ENCODE measurements around the gene VAV3.

The VAV3 gene

DNA sequence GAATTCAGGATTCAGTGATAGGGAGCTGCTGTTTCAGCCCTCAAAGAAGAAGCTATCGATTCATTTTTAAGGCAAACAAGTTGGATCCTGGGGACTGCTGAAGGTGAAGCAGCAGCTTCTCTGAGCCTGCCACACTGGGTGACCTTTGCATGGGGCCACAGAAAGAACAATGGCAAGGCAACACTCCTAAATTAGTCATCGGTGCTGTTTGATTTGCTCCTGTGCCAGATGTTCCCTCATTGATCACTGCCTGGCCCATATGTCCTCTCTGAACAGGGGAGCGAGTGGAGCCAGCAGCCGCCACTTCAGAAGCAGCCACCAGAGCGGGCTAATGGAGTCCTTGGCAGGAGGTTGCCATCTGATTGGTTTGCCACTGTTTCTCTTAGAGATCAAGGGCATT is 432.7 kb downstream of the VAV3 start:
- no peaks in the 10 kb centered on the region for H3K36me3 Mint-ChIP-seq (ENCODE audit: low read depth)
- no peak overlapping the region for H3K27ac Mint-ChIP-seq
- no peak overlapping the region for H3K4me3 Mint-ChIP-seq
- peaks cover 20% of the 10 kb centered on the region for H3K27me3 Mint-ChIP-seq
- no peaks in the 10 kb centered on the region for H3K9me3 Mint-ChIP-seq
- DNase-seq: no peak
- H3K4me1 Mint-ChIP-seq (ENCODE audit: low read depth): no peaks in the 10 kb centered on the region

DNA sequence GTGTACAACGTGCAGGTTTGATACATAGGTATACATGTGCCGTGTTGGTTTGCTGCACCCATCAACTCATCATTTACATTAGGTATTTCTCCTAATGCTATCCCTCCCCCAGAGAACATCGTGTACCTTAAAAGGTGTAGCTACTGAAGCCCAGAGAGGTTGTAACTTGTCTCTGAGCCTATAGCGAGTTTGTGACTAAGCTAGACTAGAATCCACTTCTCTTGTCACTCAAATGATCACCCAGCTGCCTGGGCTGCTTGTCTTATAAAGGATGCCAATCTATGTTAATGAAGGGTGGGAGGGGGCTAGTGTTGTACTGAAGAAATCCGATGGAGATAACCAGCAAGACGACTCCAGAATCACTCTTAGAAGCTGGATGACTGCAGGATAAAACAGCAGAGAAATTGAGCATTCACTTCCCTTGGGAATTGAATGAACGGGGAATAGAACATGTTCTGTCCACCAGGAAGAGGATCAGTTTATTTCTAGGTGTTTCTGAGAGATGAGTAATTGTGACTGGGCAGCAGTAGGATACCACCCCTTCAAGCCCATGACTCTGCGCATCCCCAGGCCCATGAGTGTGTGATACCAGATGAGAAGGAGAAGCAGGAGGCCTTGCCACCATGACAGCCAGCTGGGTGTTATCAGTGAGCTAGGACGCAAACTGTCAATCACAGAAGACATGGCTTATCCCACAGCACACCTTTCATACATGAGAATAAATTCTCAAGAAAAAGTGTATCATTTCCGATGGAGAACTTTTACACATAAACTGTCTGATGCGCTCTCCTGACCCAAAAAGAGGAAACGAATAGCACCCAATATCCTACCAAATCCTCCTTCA is 433.7 kb downstream of the VAV3 start:
- no peak overlapping the region for H3K27ac Mint-ChIP-seq
- peaks cover 20% of the 10 kb centered on the region for H3K27me3 Mint-ChIP-seq
- H3K4me1 Mint-ChIP-seq (ENCODE audit: low read depth): no peaks in the 10 kb centered on the region
- no peak overlapping the region for H3K4me3 Mint-ChIP-seq
- H3K36me3 Mint-ChIP-seq (ENCODE audit: low read depth): no peaks in the 10 kb centered on the region
- DNase-seq: no peak
- no peaks in the 10 kb centered on the region for H3K9me3 Mint-ChIP-seq

- Mint-ChIP-seq H3K9me3 (no peaks in the 10 kb centered on the region), H3K4me1 (ENCODE audit: low read depth) (no peaks in the 10 kb centered on the region), H3K4me3 (no peak overlapping the region), H3K27ac (no peak overlapping the region), H3K27me3 (peaks cover 20% of the 10 kb centered on the region), H3K36me3 (ENCODE audit: low read depth) (no peaks in the 10 kb centered on the region)
- no peak for DNase-seq
Measured at GRCh38 chr1:107530543-107530942, 434.4 kb downstream of the VAV3 start.

DNA sequence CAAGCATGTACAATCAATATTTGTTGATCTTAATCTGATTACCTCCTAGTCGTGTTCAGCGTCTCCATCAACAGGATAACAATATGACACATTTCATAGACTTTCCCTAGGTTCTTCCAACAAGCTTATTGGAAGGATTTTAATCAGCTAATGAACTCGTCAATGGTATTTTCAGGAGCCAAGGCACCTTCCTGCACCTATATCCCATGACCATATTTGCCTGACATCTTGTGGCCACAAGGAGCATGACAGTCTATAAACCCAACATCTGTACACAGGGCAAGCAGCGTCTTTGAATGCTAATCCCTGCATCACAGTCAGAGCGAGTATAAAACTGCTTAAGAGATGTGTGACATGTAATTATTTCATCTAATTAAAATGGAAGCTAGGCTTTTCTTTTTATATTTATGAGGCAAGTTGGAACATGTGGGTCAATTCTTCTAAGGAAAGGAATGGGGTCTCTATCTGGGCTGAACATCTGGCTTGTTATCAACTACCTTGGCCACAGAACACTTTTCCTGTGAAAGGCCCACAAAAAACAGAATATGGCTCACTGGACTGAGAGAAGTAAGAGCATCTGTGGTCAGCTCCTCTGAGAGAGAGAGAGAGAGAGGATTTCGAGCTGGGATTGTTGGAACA is 435.4 kb downstream of the VAV3 start:
- H3K4me1 Mint-ChIP-seq (ENCODE audit: low read depth): no peaks in the 10 kb centered on the region
- peaks cover 20% of the 10 kb centered on the region for H3K27me3 Mint-ChIP-seq
- H3K36me3 Mint-ChIP-seq (ENCODE audit: low read depth): no peaks in the 10 kb centered on the region
- H3K4me3 Mint-ChIP-seq: no peak overlapping the region
- H3K27ac Mint-ChIP-seq: no peak overlapping the region
- no peak for DNase-seq
- no peaks in the 10 kb centered on the region for H3K9me3 Mint-ChIP-seq

- Mint-ChIP-seq H3K9me3 (no peaks in the 10 kb centered on the region), H3K4me1 (ENCODE audit: low read depth) (no peaks in the 10 kb centered on the region), H3K4me3 (no peak overlapping the region), H3K36me3 (ENCODE audit: low read depth) (no peaks in the 10 kb centered on the region), H3K27me3 (peaks cover 20% of the 10 kb centered on the region), H3K27ac (no peak overlapping the region)
- no peak for DNase-seq
Measured at GRCh38 chr1:107526524-107527198, 438.3 kb downstream of the VAV3 start.

DNA sequence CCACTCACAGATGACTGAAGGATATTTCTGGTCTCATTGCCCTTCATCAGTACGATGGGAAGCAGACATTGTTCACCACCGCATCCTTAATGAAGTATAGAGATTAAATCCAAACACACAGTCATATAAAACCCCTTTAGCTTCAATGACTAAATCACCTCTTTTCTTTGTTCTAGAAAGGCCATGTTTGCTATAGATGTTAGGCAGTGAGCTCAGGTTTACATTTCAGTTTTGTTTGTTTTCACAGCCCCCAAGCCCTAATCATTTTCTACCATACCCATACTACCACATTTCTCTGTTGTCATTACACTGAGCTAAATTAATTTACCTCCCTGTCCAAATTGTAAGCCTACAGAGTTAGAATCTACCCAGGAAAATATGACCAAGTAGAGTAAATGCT is 439.0 kb downstream of the VAV3 start:
- Mint-ChIP-seq H3K4me1 (ENCODE audit: low read depth) (no peaks in the 10 kb centered on the region), H3K27ac (no peak overlapping the region), H3K27me3 (peaks cover 20% of the 10 kb centered on the region), H3K36me3 (ENCODE audit: low read depth) (no peaks in the 10 kb centered on the region), H3K4me3 (no peak overlapping the region), H3K9me3 (no peaks in the 10 kb centered on the region)
- DNase-seq: no peak

DNA sequence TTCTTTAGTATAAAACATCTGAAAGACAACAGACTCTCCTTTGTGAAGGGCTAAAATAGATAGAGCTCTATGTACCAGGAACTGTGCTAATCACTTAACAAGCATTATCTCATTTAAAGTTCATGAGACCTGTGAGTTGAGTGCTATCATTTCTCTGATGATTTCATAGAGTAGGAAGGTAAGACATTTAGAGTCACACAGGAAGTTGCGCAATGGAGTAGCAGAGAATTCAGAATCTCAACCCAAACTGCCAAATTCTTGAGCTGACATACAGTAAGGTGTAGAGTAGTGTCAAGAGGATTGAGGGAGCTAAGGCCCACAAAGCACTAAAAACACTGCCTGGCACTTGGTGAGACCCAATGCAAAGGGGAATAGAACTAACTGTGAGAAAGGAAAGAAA is 439.8 kb downstream of the VAV3 start:
- Mint-ChIP-seq H3K4me3 (no peak overlapping the region), H3K27me3 (peaks cover 15% of the 10 kb centered on the region), H3K27ac (no peak overlapping the region), H3K4me1 (ENCODE audit: low read depth) (no peaks in the 10 kb centered on the region), H3K36me3 (ENCODE audit: low read depth) (no peaks in the 10 kb centered on the region), H3K9me3 (no peaks in the 10 kb centered on the region)
- DNase-seq: no peak

DNA sequence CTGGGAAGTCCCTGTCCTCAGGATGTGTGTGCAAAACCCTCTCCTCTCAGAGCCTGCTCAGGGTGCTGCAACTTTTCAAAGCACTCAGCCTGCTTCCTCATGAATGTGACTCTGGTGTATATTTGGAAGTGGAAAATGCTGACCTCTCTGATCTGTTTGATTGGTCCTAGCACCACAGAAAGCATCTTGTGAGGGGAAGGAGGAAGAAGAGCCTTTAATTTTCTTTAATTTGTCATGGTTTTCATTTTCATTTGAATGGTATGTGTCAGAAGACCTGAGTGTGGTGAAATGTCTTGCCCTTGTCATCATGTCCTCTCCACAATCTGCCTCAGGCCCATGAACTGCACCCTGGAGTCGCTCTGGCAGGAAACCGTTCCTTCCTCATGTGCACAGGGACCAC is 440.7 kb downstream of the VAV3 start:
- no peak for DNase-seq
- H3K9me3 Mint-ChIP-seq: no peaks in the 10 kb centered on the region
- H3K27ac Mint-ChIP-seq: no peak overlapping the region
- no peak overlapping the region for H3K4me3 Mint-ChIP-seq
- no peaks in the 10 kb centered on the region for H3K4me1 Mint-ChIP-seq (ENCODE audit: low read depth)
- H3K36me3 Mint-ChIP-seq (ENCODE audit: low read depth): no peaks in the 10 kb centered on the region
- peaks cover 11% of the 10 kb centered on the region for H3K27me3 Mint-ChIP-seq

GRCh38 chr1:107523736-107524135 is 441.2 kb downstream of the VAV3 start:
- no peak for DNase-seq
- H3K4me3 Mint-ChIP-seq: no peak overlapping the region
- H3K4me1 Mint-ChIP-seq (ENCODE audit: low read depth): no peaks in the 10 kb centered on the region
- H3K36me3 Mint-ChIP-seq (ENCODE audit: low read depth): no peaks in the 10 kb centered on the region
- H3K9me3 Mint-ChIP-seq: no peaks in the 10 kb centered on the region
- peaks cover 10% of the 10 kb centered on the region for H3K27me3 Mint-ChIP-seq
- H3K27ac Mint-ChIP-seq: no peak overlapping the region

DNA sequence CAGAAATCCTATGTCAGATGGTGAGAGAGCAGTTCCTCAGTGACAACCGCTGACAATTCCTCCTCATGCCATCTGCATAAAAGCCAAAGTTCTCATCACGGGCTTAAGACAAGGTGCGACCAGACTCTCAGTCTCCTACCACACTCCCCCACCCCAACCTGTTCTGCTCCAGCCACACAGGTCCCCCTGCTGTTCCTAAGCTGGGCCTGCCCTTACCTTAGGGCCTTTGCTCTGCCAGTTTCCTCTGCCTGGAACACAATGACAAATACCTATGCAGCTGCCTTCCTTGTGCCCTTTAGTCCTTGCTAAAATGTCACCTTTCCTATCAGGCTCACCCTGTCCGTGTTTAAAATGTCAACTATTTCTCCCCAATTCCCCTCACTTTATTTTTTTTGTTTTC is 441.9 kb downstream of the VAV3 start:
- no peaks in the 10 kb centered on the region for H3K4me1 Mint-ChIP-seq (ENCODE audit: low read depth)
- no peaks in the 10 kb centered on the region for H3K36me3 Mint-ChIP-seq (ENCODE audit: low read depth)
- no peak overlapping the region for H3K27ac Mint-ChIP-seq
- no peak overlapping the region for H3K4me3 Mint-ChIP-seq
- H3K9me3 Mint-ChIP-seq: no peaks in the 10 kb centered on the region
- H3K27me3 Mint-ChIP-seq: peaks cover 6% of the 10 kb centered on the region
- DNase-seq: no peak

Data from activated T-cell treated with anti-CD3 and anti-CD28 coated beads, Interleukin-2, amount 50 U/mL, for 24 hours (primary cell).